ENCODE results near the gene EXOC3.

GRCh38 chr5:466661-467310 is 23.8 kb downstream of the EXOC3 start:
- TF ChIP-seq POLR2A (IDR thresholded peaks at IDR 0.05) (no peak), CTCF (IDR thresholded peaks at IDR 0.05) (no peak)

Measured in transverse colon (tissue), 3 donors.